Astrocyte (in vitro differentiated cells and primary cell): Measurements from ENCODE around the gene LAMA5. TPM values are rescaled to one million over a fixed set of nuclear protein-coding genes. Genes with fewer than 3 reads are reported as not detected.

Source experiments
- DNase-seq: peaks from one replicate; pipeline ENCODE4 v3.0.0-alpha.2; 2010; ENCODE audit warnings: low read depth
- FAIRE-seq: peaks from 2 replicates; lab custom pipeline; 2011; peaks lifted over from hg19 to GRCh38; lab: Jason Lieb, UNC
- H2AFZ ChIP-seq: 2 replicates; pipeline ENCODE4 v1.6.0; 2012; ENCODE audit warnings: low read depth, low read length, inconsistent platforms
- H3K27ac ChIP-seq: 2 replicates; pipeline ENCODE4 v1.5.1; 2011; ENCODE audit warnings: low read depth, low read length, inconsistent platforms
- H3K27me3 ChIP-seq: 2 replicates; pipeline ENCODE4 v1.6.0; 2011; ENCODE audit warnings: low read length, inconsistent platforms; ENCODE audit not compliant: insufficient read depth
- H3K36me3 ChIP-seq: 2 replicates; pipeline ENCODE4 v1.5.1; 2011; ENCODE audit warnings: low read length, inconsistent platforms; ENCODE audit not compliant: insufficient read depth
- H3K4me1 ChIP-seq: 2 replicates; pipeline ENCODE4 v1.5.1; 2011; ENCODE audit warnings: low read length, inconsistent platforms; ENCODE audit not compliant: insufficient read depth
- H3K4me2 ChIP-seq: 2 replicates; pipeline ENCODE4 v1.6.0; 2012; ENCODE audit warnings: low read length, inconsistent platforms
- H3K4me3 ChIP-seq: 2 replicates; pipeline ENCODE4 v1.5.1; 2011; ENCODE audit warnings: low read depth, mild to moderate bottlenecking, low read length, inconsistent platforms; ENCODE audit not compliant: insufficient read depth
- H3K79me2 ChIP-seq: 2 replicates; pipeline ENCODE4 v1.6.0; 2012; ENCODE audit warnings: mild to moderate bottlenecking, low read length, inconsistent platforms; ENCODE audit not compliant: insufficient read depth
- H3K9ac ChIP-seq: 2 replicates; pipeline ENCODE4 v1.6.0; 2012; ENCODE audit warnings: mild to moderate bottlenecking, low read length, inconsistent platforms
- H3K9me3 ChIP-seq: 2 replicates; pipeline ENCODE4 v1.5.1; 2012; ENCODE audit warnings: low read depth, mild to moderate bottlenecking, low read length, inconsistent platforms; ENCODE audit not compliant: insufficient read depth
- H4K20me1 ChIP-seq: 2 replicates; pipeline ENCODE4 v1.6.0; 2012; ENCODE audit warnings: low read length, inconsistent platforms; ENCODE audit not compliant: insufficient read depth
- H3K27ac Mint-ChIP-seq: one replicate; pipeline ENCODE4 v1.8.0; 2021; ENCODE audit warnings: mild to moderate bottlenecking, mixed read lengths; ENCODE audit not compliant: unreplicated experiment
- H3K27me3 Mint-ChIP-seq: one replicate; pipeline ENCODE4 v1.8.0; 2021; ENCODE audit warnings: low read depth, mixed read lengths; ENCODE audit not compliant: unreplicated experiment
- H3K36me3 Mint-ChIP-seq: one replicate; pipeline ENCODE4 v1.8.0; 2021; ENCODE audit warnings: low read depth, mixed read lengths; ENCODE audit not compliant: unreplicated experiment
- H3K4me1 Mint-ChIP-seq: one replicate; pipeline ENCODE4 v1.8.0; 2021; ENCODE audit warnings: low read depth, mixed read lengths; ENCODE audit not compliant: unreplicated experiment
- H3K4me3 Mint-ChIP-seq: one replicate; pipeline ENCODE4 v1.8.0; 2021; ENCODE audit warnings: mild to moderate bottlenecking, moderate library complexity, mixed read lengths; ENCODE audit not compliant: unreplicated experiment
- H3K9me3 Mint-ChIP-seq: one replicate; pipeline ENCODE4 v1.8.0; 2021; ENCODE audit warnings: mild to moderate bottlenecking, mixed read lengths; ENCODE audit not compliant: unreplicated experiment
- CTCF ChIP-seq: IDR thresholded peaks from 2 replicates; pipeline ENCODE4 v1.5.1; 2011; ENCODE audit warnings: low read depth, mild to moderate bottlenecking, inconsistent platforms, low read length, moderate library complexity; ENCODE audit not compliant: insufficient read depth
- EZH2 ChIP-seq: IDR thresholded peaks from 2 replicates; pipeline ENCODE4 v1.6.1; 2012; ENCODE audit warnings: mild to moderate bottlenecking, low read length, inconsistent platforms; ENCODE audit not compliant: insufficient read depth
- total RNA-seq: library from RNA; stranded (reverse); gene quantifications from 2 replicates; pipeline ENCODE4 v1.2.1, GENCODE V29; 2021

Gene LAMA5
- total RNA-seq, 1 donor from 2014 or later = 350 TPM

GRCh38 chr20:62293946-62294345 lies 73.2 kb downstream of the LAMA5 start:
- Histone ChIP-seq H3K27me3 (no peaks in the 10 kb centered on the region), H3K9me3 (no peaks in the 10 kb centered on the region), H3K4me2 (no peak overlapping the region), H3K9ac (no peak overlapping the region), H2AFZ (no peak overlapping the region), H3K4me3 (no peak overlapping the region), H3K79me2 (no peaks in the 10 kb centered on the region), H4K20me1 (peaks cover 5% of the 10 kb centered on the region), H3K4me1 (no peaks in the 10 kb centered on the region), H3K36me3 (peaks cover 7% of the 10 kb centered on the region), H3K27ac (no peak overlapping the region)
- FAIRE-seq (no peak), DNase-seq (no peak)
- Mint-ChIP-seq H3K27me3 (no peaks in the 10 kb centered on the region), H3K4me1 (no peaks in the 10 kb centered on the region), H3K9me3 (no peaks in the 10 kb centered on the region), H3K36me3 (peaks cover 13% of the 10 kb centered on the region), H3K4me3 (no peak overlapping the region), H3K27ac (no peak overlapping the region)
- TF ChIP-seq CTCF (no peak), EZH2 (no peak)

GRCh38 chr20:62293111-62293784 lies 73.9 kb downstream of the LAMA5 start:
- Histone ChIP-seq H3K27me3 (no peaks in the 10 kb centered on the region), H3K79me2 (no peaks in the 10 kb centered on the region), H2AFZ (no peak overlapping the region), H3K9ac (no peak overlapping the region), H3K4me3 (no peak overlapping the region), H3K4me2 (no peak overlapping the region), H3K36me3 (peaks cover 7% of the 10 kb centered on the region), H3K27ac (no peak overlapping the region), H3K9me3 (no peaks in the 10 kb centered on the region), H3K4me1 (no peaks in the 10 kb centered on the region), H4K20me1 (peaks cover 10% of the 10 kb centered on the region)
- Mint-ChIP-seq H3K36me3 (peaks cover 15% of the 10 kb centered on the region), H3K4me1 (no peaks in the 10 kb centered on the region), H3K9me3 (no peaks in the 10 kb centered on the region), H3K27ac (no peak overlapping the region), H3K27me3 (no peaks in the 10 kb centered on the region), H3K4me3 (no peak overlapping the region)
- no peak for FAIRE-seq
- DNase-seq = no peak
- TF ChIP-seq CTCF = no peak
- TF ChIP-seq EZH2 = no peak

- Mint-ChIP-seq H3K9me3 (no peaks in the 10 kb centered on the region), H3K27ac (no peak overlapping the region), H3K27me3 (no peaks in the 10 kb centered on the region), H3K36me3 (peaks cover 15% of the 10 kb centered on the region), H3K4me3 (no peak overlapping the region), H3K4me1 (no peaks in the 10 kb centered on the region)
- Histone ChIP-seq H3K79me2 (no peaks in the 10 kb centered on the region), H3K4me1 (no peaks in the 10 kb centered on the region), H2AFZ (no peak overlapping the region), H3K9ac (no peak overlapping the region), H3K4me3 (no peak overlapping the region), H3K27ac (no peak overlapping the region), H3K9me3 (no peaks in the 10 kb centered on the region), H3K27me3 (no peaks in the 10 kb centered on the region), H4K20me1 (peaks cover 7% of the 10 kb centered on the region), H3K36me3 (peaks cover 7% of the 10 kb centered on the region), H3K4me2 (no peak overlapping the region)
- FAIRE-seq (no peak), DNase-seq (no peak)
- no peak for TF ChIP-seq CTCF
- TF ChIP-seq EZH2 = no peak
Observed at GRCh38 chr20:62292108-62292507, 75.0 kb downstream of the LAMA5 start.
